GM19025 (cell line): Measurements from ENCODE around the gene ASB4.
"Not testable (repeated sequence)": the region's sequence is repeated elsewhere in the genome, so short reads cannot be mapped to it uniquely, and the experiment has no call there.

ENCODE experiments used
- ATAC-seq: cut with Tn5 transposase; IDR thresholded peaks from one replicate; pipeline ENCODE4 v1.9.1; 2021; ENCODE audit warnings: mild to moderate bottlenecking, low read depth, moderate library complexity; ENCODE audit not compliant: unreplicated experiment

Gene ASB4

DNA sequence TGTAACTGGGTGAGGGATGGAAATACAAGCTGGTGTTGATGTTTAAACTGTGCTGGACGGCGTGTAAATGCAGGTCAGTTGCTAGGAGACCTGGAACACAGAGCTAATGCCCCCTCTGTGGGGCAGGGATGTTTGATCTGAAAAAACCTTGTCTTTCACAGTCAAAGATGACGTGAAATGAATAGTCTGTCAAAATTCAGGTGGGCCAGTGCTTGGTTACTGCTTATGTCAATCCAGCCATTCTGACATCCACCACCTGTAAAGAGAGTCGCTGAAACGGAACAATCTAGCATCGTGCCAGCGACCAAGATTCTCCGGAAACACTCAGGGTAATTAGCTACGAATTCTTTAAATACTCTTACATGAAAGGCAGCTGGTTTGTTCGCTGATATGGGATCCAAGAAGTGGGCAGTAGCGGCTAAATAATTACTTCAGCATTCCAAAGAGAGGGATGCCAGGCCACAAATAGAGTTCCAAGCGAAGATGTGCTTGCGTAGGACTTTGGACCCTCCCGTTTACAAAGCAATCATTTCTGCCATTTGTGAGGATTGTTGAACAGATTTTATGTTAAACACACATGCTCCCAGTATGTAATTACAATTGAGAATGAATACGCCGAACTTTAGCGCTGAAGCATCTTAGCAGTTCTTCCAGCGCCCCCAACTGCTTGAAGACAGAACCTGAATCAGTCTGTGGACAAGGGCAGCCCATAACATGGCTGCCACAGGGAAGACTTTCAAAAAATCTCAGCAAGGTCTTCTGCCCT, 7.3 kb upstream of the ASB4 start:
- ATAC-seq, result no peak

DNA sequence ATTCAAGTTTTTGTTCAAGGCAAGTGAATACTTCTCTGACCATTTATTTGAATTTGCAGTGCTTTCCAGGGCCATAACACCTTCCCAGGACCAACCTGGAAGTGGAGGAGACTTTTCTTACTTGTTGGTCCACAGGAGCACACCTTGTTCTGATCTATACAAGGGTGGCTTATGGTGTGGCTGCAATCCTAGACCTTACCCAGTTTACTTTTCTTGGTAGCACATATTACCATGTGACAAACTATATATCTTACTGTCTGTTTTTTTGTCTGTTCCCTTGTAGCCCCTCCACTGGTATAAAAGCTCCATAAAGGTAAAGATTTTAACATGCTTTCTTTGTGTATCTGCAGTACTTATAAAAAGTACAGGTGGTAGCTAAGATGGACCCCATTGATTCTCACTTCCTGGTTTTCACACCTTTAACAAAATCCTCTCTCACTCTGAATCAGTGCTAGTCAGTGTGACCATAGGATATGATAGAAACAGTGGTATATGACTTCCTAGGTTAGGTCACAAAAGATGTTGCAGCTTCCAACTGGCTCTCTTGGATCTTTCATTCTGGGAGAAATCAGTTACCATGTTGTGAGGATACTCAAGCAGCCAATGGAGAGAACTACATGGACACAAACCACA, 5.6 kb upstream of the ASB4 start:
- ATAC-seq, result peak; percentile 56

DNA sequence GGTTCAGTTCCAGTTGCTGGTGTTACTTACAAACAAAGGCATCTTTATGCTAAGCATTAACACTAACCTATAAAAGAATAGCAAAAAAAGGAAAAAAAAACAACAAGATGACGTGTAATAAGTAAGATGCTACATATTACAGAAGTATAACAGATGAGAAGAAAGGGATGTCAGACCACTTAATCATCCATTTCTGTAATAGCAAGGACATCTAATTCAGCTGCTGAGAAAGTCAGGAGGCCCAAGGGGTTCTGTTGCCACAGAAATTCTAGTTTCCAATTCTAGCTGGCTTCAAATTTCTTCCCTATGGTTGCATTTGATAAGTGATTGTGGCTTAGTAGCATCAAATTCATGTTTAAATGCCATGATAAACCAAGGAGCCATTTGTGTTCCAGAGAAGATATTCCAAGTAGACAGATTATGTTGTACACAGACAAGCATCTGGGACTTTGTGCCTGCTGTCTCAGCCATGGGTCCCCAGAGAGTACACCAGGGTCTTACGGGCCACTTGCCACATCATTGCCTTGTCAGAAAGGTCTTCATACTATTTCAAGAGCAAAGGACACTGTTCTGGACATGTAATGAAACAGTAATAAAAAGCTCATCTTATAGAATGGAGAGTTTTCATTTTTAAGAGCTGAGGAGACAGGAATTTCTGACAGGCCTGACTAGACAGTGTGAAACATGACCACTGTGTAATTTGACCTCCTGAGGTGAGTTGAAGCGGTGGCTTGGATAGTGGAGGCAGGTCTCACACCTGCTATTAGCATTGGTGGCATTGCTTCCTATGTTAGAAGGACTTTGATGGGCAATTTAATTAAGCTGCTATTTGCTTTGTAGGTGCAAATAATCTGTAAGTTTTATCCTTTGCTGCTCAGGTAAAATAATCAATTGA, 4.2 kb upstream of the ASB4 start:
- ATAC-seq, result no peak

DNA sequence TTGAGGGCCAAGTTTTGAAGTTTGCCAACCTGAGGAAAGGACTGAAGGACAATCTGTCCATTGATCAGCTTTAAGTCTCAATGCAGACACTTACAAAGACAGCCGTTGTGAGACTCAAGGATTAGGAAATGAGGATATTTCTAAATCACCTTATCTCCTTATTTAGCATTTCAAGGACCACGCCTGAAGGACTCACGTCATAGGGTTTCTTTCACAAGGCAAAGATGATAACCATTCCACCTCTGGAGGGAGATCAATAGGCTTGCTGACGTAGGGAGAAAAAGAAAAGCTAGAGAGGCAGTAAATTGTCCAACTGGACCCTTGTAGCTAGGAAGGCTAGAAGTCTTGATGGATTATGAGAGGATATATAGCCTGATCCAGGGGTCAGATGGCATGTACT, 3.3 kb upstream of the ASB4 start:
- no peak for ATAC-seq

DNA sequence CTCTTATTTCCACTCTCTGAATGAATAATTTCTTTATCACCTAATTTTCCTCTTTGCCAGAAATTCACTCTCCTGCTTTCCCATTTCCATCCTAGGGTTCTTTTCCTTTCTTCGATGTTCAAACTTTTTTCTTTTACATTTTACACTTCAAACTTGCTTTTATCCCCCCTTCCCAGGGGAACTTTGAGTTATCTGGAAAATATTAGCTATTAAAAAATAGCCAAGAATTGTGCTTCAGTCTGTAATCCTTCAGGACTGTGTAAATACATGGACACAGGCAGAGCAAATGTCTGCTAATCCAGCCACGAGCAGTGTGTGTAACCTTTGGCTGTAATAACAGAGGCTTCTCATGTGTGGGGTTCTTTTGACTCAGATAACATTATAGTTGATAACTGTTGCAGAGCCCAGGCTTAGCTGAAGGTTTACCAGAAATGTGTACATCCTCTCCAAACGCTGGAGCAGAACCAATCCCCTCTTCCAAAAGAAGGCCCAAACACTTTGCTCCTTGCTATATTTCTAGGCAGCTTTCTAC, 4.6 kb downstream of the ASB4 start:
- ATAC-seq, result no peak

DNA sequence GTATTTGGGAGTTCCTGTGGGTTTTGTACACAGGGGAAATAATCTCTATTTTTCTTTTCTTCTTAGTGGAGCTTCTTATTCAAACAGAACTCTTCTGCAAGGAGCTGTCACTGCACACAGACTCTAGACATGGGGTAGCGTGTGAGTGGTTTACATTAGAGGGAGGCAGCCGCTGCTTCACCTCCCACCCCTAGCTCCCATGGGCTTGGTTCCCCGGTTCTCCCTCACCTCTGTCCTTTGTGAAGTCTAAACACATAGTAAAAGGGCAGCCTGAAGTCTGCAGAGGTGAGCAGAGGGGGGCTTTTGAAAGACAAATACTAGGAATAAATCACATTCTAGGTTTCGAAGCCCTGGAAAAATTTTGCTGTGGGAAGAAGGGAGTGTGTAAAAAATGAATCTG, 5.5 kb downstream of the ASB4 start:
- ATAC-seq, result no peak

DNA sequence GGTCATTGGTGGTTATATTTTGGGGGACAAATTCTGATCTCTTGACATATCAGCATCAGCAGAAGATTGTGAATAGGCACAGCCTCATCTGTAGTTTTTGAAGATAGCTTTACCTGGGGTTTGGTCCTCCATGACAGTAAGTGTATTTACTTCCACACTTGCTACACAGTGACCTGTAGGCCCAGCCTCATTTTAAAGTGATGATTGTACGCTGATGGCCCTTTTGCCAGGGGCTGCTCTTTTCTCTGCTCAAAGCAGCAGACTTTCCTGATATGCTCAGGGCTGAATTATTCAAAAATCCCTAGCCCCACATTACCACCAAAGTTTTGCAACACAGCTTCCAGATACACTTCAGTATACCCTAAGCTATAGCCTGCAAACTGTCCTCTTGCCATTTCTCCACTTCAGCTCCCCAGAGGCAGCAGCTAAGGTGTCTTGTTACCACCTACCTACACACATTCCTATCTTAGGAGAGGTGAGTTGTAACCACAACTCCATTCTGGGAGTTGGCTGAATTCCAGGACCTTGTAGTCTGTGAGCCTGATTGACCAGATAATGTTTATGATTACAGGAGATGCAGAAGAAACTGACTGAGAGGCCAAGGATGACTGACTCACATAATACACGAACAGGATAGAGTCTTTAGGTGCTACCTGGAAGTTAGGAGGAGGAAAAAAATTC, 6.0 kb downstream of the ASB4 start:
- no peak for ATAC-seq

DNA sequence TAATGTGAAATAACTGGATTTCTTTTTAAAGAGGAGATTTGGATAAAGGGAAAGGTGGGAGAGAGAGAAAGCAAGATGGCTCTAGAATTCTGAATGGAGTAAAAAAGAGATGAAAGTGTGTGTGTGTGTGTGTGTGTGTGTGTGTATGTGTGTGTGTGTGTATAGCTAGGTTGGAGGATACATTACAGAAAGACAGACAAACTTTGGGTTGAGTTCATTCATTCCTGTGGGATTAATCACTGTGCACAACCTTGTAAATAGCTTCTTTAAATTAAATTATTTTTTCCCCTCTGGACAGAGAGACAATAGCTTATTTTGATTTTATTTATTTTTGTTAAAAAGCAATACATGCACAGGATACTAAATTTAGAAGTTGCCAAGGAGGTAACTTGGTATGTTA, 7.5 kb downstream of the ASB4 start:
- no peak for ATAC-seq

DNA sequence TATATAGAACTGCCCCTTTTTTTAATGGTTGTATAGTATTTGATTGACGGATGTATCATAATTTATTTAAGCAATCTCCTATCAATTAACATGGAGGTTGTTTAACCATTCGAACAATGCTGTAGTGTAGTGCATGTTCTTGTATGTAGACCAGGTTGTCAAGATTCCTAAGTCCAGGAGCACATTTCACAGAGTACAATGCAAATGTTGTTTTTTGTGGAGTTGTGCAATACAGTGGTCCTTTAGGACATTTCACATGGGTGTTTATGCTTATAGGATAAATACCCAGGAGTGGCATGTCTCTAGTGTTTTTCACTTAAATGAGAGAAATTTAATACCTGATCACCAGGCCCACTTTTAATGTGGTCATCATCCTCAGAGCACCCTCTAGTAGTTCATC, 8.1 kb downstream of the ASB4 start:
- no peak for ATAC-seq

DNA sequence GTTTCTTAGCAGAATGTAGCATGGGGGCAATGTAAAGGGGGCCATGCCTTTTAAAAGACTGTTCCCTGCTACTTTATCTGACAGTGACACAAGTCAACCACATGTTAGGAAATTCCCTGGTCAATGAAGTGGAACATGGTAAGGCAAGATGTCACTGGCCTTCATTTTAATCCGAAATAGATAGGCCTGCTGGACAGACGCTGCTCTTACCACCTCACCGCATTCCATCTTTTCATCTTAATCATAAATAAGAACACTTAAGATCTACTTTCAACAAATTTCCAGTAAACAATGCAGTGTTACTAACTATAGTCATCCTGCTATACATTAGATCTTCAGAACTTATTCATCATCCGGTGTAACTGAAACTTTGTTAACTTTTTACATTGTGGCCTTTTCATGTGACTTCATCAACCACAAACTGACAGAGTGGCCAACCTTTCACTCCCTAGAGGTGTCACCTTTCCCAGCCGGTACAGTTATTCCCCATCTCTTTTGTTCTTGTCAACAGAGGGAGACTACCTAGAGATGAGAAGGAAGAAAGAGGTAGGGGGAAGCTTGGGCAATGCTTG, 15.6 kb downstream of the ASB4 start:
- ATAC-seq, result peak; percentile 88

DNA sequence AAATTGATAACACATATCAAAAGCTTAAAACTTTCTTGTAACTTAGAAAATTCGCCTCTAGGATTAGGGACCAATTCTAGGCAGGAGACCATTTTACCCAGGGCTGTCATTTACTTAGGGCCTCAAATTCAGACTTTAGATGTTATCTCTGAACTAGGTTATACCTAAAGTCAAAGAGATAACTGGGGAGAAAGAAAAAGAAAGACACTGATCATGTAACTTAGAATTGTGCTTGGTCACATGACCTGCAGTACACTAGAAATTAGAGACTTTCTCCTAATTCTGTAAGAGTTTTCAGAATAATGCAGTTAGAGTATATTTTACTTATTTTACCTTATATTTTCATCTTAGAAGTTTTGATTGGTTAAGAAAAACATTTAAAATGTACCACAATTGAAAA, 16.7 kb downstream of the ASB4 start:
- no peak for ATAC-seq

DNA sequence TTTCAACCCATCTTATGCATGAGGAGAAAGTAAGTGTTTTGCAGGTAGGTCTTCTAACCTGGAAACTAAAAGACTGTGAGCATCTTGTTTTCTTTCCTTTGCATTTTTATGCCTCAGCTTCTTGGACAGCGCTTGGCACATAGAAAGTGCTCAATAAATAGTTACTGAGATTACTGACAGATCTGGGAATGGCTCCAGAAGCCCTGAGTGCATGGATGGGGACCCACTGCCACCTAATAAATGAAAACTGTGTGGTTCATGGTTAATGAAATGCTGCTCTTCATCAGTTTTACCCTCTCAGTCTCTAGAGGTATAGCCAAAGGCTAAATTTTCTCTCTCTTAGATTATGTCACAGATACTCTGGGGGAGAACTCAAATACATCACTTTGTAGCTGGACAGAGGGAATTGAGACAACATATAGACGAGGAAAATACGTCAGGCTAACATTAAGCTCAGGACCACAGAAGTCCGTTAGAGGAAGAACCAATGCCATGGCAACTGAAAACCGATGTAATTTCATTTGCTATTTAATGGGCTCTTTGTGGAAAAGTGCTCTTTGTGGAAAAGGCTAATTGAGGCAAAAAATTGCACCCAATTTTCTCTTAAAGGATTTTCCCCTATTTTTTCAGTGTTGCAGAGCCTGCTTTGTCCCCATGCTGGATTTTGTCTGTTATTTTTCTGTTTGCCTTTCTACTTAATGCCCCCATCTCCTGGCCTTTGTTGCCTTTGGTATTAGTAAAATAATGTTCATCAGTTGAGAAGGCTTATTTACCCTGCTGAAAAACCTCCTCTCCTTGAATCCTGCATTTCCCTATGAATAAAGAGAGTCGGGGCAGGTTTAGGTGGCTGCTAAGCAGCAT, 17.8 kb downstream of the ASB4 start:
- no peak for ATAC-seq

DNA sequence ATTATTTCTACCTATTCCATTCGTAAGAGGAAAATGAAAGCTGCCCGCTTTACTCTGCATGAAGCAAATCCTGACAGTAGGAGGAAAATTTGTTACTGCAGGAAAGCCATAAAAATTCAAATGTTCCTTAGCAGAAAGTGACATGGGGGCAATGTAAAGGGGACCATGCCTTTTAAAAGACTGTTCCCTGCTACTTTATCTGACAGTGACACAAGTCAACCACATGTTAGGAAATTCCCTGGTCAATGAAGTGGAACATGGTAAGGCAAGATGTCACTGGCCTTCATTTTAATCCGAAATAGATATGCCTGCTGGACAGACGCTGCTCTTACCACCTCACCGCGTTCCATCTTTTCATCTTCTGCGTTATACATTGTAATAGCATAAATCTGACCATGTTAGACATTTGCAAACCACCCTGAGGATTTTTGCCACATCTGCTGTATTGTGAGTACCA, 18.4 kb downstream of the ASB4 start:
- not testable (repeated sequence) for ATAC-seq

DNA sequence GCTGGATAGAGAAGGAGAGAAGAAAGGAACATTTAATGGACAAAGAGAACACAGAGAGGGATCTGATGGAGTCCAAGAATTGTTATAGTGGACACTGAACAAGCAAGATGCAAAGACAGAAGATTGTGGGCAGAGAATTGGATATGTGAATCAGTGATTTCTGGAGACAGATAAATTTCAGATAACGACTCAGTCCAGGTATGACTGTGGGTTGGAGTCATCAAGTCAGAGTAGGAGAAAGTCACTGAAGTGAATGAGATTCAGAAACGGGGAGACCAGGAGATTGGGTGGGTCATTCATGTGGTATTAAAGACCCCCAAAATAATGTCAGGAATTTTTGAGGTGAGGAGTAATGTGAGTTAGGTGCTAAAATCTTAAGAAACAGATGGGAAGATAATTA, 23.0 kb downstream of the ASB4 start:
- no peak for ATAC-seq

DNA sequence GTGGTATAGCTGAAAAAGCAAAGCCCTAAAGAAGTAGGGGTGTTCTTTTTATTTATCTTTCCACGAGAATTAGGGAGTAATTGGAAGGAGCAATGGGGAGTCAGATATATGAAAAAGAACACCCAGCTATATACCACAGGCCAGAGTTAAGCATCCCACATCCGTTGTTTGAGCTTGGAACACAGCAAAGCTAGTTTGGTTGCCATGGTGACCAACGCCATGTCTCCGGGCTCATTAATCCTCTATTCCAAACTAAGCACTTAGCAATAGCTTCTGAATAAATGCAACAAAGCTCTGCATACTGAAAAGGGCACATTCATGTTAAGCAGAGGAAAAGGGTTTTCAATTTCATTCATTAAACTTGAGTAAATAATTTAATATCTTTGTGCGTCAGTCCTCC, 23.5 kb downstream of the ASB4 start:
- no peak for ATAC-seq

DNA sequence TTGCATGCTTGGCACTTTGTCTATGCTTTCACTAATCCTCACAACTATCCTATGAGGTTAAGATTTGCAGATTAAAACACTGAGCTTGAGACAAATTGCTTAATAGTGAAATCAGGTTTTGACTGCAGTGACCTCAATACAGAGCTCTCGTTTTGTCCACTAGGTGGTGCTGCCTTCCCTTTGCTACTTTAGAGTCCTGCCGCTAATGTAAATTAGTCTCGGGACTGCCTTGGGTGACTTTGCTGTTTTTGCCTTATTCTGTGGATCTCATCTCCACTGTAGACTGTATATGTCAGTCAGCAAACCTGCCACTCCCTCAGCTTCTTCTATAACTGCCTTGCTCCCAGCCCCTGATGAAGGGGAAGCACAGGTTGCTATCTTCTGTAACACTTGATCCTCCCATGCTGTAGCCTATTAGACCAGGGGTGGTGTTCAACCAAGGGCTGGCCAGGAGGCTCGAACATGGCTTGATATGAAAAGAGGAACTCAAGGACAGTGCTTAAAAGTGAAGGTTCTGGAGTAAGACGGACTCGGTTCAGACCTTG, 26.0 kb downstream of the ASB4 start:
- ATAC-seq, result peak; percentile 87

DNA sequence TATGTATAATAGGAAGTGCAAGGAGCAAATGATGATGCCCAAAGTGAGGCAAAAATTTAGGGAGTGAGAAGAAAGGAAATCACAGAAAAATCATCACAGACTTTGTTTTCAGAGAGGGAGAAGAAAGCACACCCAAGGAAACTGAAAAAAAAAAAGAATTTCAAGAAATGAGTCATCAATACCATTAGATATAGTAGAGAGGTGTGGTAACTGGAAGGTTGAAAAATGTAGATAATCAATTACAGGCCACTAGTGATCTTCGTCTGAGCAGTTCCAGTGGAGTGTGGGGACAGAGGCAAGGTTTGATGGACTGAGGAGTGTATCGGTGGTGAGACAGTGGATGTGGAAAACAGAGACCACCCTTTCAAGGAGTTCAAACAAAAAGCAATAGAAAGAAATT, 31.7 kb downstream of the ASB4 start:
- ATAC-seq, result peak; percentile 78

DNA sequence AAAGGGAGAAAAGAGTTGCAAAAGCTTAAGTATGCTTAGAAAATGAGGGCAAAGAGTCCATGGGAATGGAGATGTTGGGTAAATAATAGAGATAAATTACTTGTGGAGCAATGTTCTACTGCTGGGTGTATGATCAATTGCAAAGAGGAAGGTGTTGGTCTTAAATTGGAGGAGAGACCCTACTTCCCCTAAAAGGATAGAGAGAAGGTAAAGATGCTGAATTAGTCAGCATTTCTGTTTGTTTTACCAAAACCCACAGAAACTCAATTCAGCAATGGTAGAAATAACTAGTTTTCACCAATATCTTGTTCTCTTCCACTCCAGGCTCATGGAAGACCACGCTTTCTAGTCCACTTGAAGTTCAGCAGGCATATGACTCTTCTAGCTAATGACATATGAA, 32.1 kb downstream of the ASB4 start:
- peak; percentile 25 for ATAC-seq

DNA sequence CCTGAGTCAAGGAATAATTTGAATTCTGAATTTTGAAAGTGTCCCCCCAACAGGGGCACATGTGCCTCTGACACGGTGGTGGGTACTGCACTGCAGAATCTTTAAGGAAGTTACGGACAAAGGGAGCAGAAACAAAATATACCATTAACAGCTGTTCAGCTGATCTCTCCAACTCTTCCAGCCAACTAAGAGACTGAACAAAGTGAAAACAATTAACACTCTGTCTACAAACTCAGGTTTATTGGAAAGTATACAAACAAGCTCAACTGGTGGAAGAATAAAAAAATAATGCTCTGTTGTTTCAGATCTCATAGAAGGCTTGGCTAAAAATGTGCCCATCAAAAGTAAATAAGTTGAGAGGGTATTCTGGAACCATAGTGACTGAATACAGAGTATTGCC, 34.4 kb downstream of the ASB4 start:
- ATAC-seq, result no peak
